GM12891 (cell line): ENCODE results near the gene PPP4R1.

Experiments
- PAX5 ChIP-seq: IDR thresholded peaks from 2 replicates; pipeline ENCODE4 v1.6.1; 2011; ENCODE audit warnings: low read length, moderate library complexity, mild to moderate bottlenecking; ENCODE audit not compliant: insufficient read depth, severe bottlenecking
- SPI1 ChIP-seq: IDR thresholded peaks from 2 replicates; pipeline ENCODE4 v1.6.1; 2011; ENCODE audit warnings: low read depth, low read length, control low read depth
- TAF1 ChIP-seq: IDR thresholded peaks from 2 replicates; pipeline ENCODE4 v1.6.1; 2011; ENCODE audit warnings: low read depth, low read length, control low read depth

- no peak for TF ChIP-seq TAF1
- TF ChIP-seq PAX5: no peak
- no peak for TF ChIP-seq SPI1
These were observed 44.1 kb downstream of the PPP4R1 start for GRCh38 chr18:9570255-9570654.
